Esophagus muscularis mucosa (tissue), 4 donors: ENCODE results near the gene HES2.

Source experiments
- EP300 ChIP-seq: sonication (generic); formaldehyde crosslinking; IDR thresholded peaks from one replicate; pipeline ENCODE4 v1.6.1; 2017; ENCODE audit warnings: antibody characterized with exemption
- POLR2A ChIP-seq: fragments of 450-650 bp; IDR thresholded peaks from one replicate; pipeline ENCODE4 v1.6.1; 2017; ENCODE audit warnings: antibody characterized with exemption, moderate library complexity, mild to moderate bottlenecking, low read depth
- TF ChIP-seq, protein P1 (sequence below), 3 experiments: fragments of 200-600 bp in 2 of 3; fragments of 450-650 bp in 1 of 3; sonication (generic) in 2 of 3; IDR thresholded peaks; one replicate each; pipeline ENCODE4 v1.5.1; 2017 to 2019; ENCODE audit warnings: antibody characterized with exemption in 3 of 3, mild to moderate bottlenecking in 2 of 3, moderate library complexity in 1 of 3

DNA sequence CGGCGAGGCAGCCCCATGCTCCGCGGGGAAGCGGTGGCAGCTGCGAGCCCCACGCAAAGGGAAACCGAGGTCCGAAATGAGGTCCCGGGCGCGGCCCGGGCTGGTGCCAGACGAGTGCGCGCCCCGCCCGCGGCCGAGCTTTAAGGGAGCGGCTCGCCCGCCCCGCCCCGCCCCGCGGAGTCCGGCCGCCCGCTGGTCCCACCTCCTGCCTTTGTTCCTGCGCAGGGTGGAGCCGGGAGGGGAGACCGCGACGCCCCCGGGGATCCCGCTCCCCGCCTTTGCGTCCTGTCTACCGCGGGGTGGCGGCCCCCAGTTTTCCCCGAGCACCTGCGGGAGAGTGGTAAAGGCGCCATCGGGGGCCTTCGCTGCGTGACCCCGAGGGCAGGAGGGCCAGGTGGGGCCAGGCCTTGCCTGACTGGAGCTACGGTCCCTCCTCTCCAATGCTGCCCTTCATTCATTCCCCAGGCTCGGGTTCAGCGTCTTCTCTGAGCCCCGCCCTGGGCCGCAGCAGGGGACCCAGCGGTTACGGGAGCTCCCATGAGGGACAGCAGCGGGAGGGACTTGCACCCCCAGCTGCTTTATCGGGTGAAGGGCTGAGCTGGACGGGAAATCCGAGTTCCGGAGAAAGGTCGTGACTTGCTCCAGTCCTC is at the start of gene HES2:
- TF ChIP-seq, protein P1, sequence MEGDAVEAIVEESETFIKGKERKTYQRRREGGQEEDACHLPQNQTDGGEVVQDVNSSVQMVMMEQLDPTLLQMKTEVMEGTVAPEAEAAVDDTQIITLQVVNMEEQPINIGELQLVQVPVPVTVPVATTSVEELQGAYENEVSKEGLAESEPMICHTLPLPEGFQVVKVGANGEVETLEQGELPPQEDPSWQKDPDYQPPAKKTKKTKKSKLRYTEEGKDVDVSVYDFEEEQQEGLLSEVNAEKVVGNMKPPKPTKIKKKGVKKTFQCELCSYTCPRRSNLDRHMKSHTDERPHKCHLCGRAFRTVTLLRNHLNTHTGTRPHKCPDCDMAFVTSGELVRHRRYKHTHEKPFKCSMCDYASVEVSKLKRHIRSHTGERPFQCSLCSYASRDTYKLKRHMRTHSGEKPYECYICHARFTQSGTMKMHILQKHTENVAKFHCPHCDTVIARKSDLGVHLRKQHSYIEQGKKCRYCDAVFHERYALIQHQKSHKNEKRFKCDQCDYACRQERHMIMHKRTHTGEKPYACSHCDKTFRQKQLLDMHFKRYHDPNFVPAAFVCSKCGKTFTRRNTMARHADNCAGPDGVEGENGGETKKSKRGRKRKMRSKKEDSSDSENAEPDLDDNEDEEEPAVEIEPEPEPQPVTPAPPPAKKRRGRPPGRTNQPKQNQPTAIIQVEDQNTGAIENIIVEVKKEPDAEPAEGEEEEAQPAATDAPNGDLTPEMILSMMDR (IDR thresholded peaks at IDR 0.05), result no peak
- TF ChIP-seq POLR2A (no peak), EP300 (no peak)
